HG03457 (cell line): ENCODE results near the gene PSMD4.
A peak's percentile ranks its signal among the peaks of the same experiment; 100 is the strongest.
"Not testable (repeated sequence)": the region's sequence is repeated elsewhere in the genome, so short reads cannot be mapped to it uniquely, and the experiment has no call there.

Experiments used
- ATAC-seq: cut with Tn5 transposase; IDR thresholded peaks from one replicate; pipeline ENCODE4 v1.9.1; 2021; ENCODE audit warnings: moderate number of reproducible peaks; ENCODE audit not compliant: unreplicated experiment

The PSMD4 gene

GRCh38 chr1:151267760-151268159 lies 13.2 kb downstream of the PSMD4 start:
- ATAC-seq: no peak

DNA sequence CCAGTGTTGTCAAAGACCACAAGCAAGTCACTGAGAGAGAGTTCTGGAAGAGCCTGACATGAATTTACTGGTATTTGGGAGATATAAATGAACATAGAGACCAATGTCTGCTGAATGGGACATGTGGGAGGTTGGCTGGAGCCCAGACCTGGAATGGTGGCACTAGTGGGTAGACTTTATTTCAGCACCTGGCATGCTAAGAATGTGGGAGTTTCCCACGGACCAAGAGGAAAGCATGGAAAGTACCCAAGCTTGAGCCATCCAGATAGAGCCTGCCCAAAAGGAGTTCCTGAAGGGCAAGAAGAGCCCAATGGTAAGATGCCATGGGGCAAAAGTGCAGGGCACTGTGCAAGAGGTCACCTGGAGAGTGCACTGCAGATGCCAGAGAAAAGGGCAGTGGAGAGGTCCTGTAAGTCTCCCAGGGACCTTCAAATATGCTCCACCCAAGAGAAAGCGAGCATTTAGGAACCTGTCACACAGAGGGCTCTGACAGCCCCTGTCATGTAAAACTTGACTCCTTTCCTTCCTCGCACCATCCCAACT lies 19.5 kb downstream of the PSMD4 start:
- ATAC-seq: no peak

DNA sequence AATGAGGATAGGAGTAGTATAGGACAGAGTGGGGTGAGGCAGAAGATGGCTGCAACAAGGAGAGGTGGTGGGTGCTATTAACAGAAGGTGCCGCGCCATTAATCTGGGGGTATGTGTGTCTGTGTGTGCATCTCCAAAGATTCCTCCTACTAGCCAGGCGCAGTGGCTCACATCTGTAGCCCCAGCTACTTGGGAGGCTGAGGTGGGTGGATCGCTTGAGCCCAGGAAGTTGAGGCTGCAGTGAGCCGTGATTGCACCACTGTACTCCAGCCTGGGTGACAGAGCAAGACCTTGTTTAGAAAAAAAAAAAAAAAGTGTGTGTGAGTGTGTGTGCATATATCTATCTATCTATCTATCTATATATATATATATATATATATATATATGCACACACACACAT lies 20.8 kb downstream of the PSMD4 start:
- ATAC-seq: not testable (repeated sequence)

GRCh38 chr1:151277249-151277648 lies 22.7 kb downstream of the PSMD4 start:
- no peak for ATAC-seq

DNA sequence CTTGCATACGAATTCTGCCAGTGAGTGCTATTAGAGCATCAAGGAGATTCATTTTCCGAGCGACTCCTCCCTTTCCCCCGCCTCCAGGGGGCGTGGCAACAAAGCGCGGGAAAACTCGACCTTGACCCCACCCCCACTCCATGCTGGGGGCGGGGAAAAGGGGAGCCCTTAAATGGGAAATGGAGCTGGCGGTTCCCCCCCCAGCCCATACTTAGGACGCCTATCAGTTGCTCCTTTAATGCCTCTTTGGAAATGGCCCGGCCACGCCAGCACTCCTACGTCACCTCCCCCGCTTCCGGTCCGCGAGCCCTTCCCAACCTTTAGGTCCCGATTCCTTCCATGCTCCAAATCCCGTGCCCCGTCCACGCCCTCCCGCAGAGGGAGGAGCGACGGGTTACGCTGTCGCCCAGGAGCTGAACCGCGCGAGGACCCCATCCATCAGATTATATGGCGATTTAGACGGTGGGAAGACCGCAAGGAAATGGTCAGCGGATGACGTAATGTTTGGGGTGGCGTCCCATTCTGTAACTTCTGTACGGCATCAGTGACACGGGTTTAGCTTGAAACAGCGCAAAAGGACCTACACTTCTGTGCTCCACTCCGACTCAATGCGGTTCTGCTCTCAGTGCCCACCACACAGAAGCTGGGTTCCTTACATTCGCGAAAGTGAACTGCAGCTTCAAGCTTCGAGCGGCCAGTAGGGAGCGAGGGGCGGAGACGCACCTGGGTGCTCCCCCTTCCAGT lies 26.9 kb downstream of the PSMD4 start:
- ATAC-seq: peak; percentile 24

DNA sequence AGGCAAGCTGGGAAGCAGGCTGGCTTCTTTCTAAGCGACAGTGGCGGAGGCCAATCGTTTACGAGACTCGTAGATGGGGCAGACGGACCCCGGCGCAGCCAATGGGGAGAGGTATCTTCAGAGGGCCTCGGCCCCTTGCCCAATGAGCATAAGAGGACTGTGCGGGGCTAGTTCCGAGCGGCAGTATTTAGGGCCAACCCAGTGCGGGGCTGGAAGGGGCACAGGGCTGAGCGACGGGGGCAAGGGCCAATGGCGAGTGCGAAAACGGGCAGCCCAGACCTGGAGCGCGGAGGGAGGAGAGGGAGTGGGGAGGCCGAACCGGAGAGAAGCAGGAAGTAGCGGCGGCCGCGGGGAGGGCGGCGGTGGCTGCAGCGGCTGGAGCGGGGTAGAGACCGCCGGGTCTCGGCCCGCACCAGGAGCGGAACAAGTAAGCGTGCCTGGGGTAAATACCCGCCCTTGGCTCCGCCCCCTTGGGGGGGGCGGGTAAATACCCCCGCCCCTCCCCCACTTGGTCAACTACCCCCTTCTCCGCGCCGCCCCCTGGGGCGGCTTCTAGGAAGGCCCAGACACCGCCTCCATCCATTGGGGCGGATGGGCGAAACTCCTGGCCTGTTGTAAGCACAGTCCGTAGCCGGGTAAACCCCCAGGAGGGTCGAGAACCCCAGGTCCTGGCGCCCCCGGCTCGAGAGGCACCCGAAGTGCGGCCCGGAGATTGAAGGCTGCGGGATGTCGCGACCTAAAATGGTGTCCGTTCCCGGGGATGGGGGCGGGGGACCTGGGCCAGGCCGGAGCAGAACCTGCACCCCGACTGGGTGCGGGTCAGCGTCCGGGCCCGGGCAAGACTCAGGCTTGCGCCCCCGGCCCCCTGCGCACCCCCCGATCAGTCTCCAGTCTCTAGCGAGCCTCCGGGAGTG lies 27.7 kb downstream of the PSMD4 start, which contains the start of gene ZNF687:
Gene ZNF687 (plus strand): TSS at position 331 of the 914 bp plus-strand sequence. CDS start 3,993 bp downstream, outside the sequence.
- peak; percentile 80 for ATAC-seq

- ATAC-seq: no peak
Measured at GRCh38 chr1:151282883-151283725, 28.6 kb downstream of the PSMD4 start.

- ATAC-seq: no peak
Measured at GRCh38 chr1:151284013-151284577, 29.6 kb downstream of the PSMD4 start.

DNA sequence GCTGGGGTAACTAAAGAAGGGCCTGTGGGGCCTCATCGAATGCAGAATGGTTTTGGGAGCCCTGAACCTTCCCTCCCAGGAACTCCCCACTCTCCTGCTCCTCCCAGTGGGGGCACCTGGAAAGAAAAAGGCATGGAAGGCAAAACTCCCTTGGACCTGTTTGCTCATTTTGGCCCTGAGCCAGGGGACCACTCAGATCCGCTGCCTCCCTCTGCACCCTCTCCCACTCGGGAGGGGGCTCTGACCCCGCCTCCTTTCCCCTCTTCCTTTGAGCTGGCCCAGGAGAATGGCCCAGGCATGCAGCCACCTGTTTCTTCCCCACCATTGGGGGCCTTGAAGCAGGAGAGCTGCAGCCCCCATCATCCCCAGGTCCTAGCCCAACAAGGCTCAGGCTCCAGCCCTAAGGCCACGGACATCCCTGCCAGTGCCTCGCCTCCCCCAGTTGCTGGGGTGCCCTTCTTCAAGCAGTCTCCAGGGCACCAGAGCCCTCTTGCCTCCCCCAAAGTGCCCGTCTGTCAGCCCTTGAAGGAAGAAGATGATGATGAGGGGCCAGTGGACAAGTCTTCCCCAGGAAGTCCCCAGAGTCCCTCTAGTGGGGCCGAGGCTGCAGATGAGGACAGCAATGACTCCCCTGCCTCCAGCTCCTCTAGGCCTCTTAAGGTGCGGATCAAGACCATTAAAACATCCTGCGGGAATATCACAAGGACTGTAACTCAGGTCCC lies 32.2 kb downstream of the PSMD4 start:
- no peak for ATAC-seq

- no peak for ATAC-seq
Measured at GRCh38 chr1:151287341-151287699, 32.8 kb downstream of the PSMD4 start.

DNA sequence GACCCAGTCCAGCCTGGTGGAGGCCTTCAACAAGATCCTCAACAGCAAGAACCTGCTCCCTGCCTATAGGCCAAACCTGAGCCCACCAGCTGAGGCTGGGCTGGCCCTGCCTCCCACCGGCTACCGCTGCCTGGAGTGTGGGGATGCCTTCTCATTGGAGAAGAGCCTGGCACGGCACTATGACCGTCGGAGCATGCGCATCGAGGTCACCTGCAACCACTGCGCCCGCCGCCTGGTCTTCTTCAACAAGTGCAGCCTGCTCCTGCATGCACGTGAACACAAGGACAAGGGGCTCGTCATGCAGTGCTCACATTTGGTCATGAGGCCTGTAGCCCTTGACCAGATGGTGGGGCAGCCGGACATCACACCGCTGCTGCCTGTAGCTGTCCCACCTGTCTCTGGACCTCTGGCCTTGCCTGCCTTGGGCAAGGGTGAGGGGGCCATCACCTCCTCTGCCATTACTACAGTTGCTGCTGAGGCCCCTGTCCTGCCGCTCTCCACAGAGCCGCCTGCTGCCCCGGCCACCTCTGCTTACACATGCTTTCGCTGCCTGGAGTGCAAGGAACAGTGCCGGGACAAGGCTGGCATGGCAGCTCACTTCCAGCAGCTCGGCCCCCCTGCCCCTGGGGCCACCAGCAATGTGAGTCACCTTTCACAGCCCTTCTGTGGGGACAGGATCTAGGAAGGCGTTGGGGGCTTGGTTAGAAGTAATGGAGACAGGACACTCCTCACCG lies 33.4 kb downstream of the PSMD4 start:
- no peak for ATAC-seq

GRCh38 chr1:151288502-151288901 lies 34.0 kb downstream of the PSMD4 start:
- no peak for ATAC-seq

DNA sequence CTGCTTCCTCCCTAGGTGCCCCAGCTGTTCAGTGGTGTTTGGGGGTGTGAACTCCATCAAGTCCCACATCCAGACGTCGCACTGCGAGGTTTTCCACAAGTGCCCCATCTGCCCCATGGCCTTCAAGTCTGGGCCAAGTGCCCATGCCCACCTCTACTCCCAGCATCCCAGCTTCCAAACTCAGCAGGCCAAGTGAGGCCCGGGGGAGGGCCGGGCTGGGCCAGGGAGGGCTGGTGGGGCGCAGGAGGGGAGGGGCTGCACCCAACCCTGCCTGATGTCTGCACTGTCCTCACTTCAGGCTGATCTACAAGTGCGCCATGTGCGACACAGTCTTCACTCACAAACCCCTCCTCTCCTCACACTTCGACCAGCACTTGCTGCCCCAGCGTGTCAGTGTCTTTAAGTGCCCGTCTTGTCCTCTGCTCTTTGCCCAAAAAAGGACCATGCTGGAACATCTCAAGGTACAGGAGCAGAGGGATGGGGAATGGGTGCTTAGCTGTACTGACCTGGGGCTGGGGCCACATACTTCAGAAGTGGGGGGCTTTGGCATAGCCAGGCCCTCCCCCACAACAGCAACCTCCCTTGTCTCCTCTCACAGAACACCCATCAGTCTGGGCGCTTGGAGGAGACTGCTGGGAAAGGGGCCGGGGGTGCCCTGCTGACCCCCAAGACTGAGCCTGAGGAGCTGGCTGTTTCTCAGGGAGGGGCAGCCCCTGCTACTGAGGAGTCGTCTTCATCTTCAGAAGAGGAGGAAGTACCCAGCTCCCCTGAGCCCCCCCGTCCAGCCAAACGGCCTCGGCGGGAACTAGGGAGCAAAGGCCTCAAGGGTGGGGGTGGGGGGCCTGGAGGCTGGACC lies 34.8 kb downstream of the PSMD4 start:
- no peak for ATAC-seq

- ATAC-seq: no peak
Measured at GRCh38 chr1:151289991-151290708, 35.6 kb downstream of the PSMD4 start.

DNA sequence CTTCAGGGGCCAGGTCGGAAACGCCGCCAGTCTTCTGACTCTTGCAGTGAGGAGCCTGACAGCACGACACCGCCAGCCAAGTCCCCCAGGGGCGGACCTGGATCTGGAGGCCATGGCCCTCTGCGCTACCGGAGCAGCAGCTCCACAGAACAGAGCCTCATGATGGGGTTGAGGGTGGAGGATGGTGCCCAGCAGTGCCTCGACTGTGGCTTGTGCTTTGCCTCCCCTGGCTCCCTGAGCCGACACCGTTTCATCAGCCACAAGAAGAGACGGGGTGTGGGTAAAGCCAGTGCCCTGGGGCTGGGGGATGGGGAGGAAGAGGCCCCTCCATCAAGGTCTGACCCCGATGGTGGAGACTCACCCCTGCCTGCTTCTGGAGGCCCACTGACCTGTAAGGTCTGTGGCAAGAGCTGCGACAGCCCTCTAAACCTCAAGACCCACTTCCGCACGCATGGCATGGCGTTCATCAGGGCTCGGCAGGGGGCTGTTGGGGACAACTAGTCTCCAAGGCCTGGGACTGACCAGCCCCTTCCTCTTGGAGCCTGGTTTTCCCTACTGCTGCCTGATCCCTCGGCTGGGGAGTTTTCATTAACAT lies 36.3 kb downstream of the PSMD4 start:
- ATAC-seq: no peak

DNA sequence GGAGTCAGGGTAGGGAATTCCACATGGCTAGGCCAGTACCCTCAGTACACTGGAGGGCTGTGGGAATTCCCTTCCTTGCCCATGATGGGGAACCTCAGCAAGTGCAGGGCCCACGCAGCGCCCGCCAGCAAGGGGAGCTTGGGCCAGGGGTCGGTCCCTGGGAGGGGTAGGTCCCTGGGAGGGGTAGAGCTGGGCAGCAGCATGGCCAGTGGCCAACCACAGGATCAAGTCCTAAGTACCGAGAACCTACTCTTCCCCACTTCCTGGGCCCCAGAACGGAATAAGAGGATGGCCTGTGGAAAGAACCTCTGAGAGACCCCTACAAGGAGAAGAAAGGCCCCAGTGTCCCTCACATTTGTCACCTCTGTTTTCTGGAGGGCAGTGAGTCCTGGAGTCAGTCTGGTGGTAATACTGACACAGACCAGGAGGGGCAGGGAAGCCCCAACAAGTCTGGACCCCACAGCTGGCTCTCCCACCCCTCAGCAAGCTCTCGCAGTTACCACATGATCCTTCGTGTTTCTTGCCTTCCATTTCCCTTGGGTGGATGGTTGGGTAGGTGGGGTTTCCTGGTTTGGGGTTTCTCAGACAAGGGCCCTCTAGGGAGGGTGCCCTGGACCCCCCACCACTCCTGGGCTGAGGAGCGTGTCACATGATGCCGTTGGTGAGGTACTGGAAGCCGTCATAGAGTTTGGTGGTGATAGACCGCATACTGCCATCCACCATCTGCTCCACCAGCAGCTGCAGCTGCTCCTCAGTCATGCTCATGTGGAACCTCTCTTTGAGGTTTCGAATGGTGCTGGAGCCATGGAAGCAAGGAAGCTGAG lies 37.9 kb downstream of the PSMD4 start:
- ATAC-seq: no peak
